Measurements from ENCODE around the gene ATP11A.

GRCh38 chr13:112831196-112831595 lies 141.4 kb downstream of the ATP11A start:
- TF ChIP-seq GATA2 (IDR thresholded peaks at IDR 0.05; ENCODE audit: low read depth, low read length) (no peak), GATA3 (IDR thresholded peaks at IDR 0.05; ENCODE audit: low read depth, low read length) (no peak)
